DMS 273 (cell line): ENCODE measurements around the gene ITGB8.

Experiments
- DNase-seq: peaks from one replicate; lab custom pipeline; 2025; ENCODE audit not compliant: unreplicated experiment; lab: John Stamatoyannopoulos, UW

Gene ITGB8

DNA sequence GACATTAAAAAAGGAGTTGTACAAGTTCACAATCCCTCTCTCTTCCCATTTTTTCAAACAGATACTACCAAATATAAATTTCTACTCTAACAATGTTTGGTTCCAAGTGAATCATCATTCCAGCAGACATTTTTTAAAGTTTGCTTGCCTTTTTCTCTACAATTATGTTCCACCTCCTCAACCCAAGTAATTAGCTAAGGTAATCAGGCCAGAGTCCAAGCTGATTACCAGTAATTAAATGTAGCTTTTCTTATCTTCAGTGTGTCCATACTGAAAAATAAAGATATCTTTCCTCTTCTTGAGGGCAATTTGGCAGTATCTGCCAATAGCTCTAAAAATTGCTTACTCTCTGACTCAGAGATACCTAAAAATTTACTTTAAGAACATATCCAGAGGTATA is 126.0 kb downstream of the ITGB8 start:
- DNase-seq = no peak

DNA sequence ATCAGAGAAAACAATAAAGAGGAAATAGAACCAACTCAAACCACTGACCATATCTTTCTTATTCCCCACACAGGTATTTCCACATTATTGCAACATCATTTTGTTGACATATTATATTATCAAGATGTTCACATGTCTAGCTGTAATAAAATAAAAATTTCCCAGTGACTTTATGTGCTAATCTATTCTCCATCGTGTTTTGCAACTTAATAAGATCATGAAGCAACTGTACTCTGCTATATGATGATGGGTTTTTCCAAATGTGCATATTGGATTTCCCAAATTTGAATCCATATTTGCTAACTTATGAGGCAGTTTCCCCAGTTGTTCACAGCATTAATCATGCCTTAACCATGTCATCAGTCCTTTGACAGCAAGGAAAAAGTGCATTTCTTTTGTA is 127.8 kb downstream of the ITGB8 start:
- DNase-seq = no peak

DNA sequence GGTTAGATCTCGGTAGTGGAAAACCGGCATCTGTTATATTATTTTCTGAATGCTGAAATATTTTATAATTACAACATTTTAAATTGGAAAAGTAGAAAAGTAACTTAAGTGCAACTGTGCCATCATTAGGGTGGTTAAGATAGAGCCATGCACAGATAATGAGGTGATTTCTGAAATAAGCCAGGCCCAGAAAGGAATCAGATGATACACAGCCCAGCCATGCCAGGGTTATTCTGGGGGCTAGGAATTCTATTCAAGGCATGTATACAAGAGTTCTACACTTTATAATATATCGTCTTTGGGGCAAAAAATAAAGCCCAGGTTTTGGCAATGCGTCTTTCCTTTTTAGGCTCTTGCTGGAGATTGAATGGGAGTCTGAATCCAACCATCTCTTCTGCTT is 128.7 kb downstream of the ITGB8 start:
- no peak for DNase-seq

DNA sequence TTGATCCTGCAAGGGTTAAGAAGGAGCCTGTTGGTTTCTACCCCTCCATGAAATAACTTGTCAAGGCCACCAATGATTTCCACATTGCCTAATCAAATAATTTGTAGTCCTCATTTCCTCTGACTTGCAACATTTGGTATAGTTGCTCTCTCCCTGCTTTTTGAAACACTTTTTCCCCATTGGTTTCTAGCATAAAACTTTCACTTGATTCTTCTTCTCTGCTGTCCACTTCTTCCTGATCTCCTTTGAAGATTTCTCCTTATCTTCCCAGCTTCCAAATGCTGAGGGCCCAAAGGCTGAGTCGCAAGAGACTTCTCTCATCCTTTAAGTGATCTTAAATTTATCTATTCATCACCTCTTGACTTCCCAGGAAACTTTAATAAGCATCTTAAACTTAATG is 134.2 kb downstream of the ITGB8 start:
- DNase-seq = no peak
